ENCODE data around the gene TMEM239.

TMEM239 gene

GRCh38 chr20:2851086-2851485 is 34.9 kb downstream of the TMEM239 start:
- no peak for DNase-seq

GRCh38 chr20:2858591-2858990 is 42.4 kb downstream of the TMEM239 start:
- DNase-seq: no peak

GRCh38 chr20:2859330-2860121 is 43.4 kb downstream of the TMEM239 start:
- DNase-seq: no peak

- DNase-seq: no peak
These were observed 48.5 kb downstream of the TMEM239 start for GRCh38 chr20:2864626-2865025.

GRCh38 chr20:2865101-2865500 is 48.9 kb downstream of the TMEM239 start:
- no peak for DNase-seq

GRCh38 chr20:2865630-2866029 is 49.5 kb downstream of the TMEM239 start:
- no peak for DNase-seq

- DNase-seq: no peak
These were observed 50.1 kb downstream of the TMEM239 start for GRCh38 chr20:2866236-2866635.

GRCh38 chr20:2867081-2867864 is 51.1 kb downstream of the TMEM239 start:
- DNase-seq: no peak

Measured in activated naive CD4-positive, alpha-beta T cell (primary cell).